ENCODE data around the gene VGLL1. TPM values are rescaled to one million over a fixed set of nuclear protein-coding genes. Genes with fewer than 3 reads are reported as not detected.

Gene VGLL1
- total RNA-seq, 2 donors from 2014 or later: 3.7 to 5.0 TPM

- H3K4me3 ChIP-seq: no peak overlapping the region
- no peaks in the 10 kb centered on the region for H3K27me3 ChIP-seq (replicated peaks; ENCODE audit: insufficient read depth)
- no peaks in the 10 kb centered on the region for H3K9me3 ChIP-seq
- DNase-seq (ENCODE audit: low spot score): no peak
- intact Hi-C loops (cut with DNase I): no loop called here
- WGBS: 74% methylated on average over 2 of the region's 2 CpGs
- H3K27ac ChIP-seq: no peak overlapping the region
- TF ChIP-seq POLR2A (IDR thresholded peaks at IDR 0.05): no peak
- TF ChIP-seq CTCF (IDR thresholded peaks at IDR 0.05): no peak
- no peak for TF ChIP-seq POLR2AphosphoS5 (IDR thresholded peaks at IDR 0.05)
- H3K36me3 ChIP-seq: no peaks in the 10 kb centered on the region
- H3K4me1 ChIP-seq (replicated peaks): no peaks in the 10 kb centered on the region
Observed at GRCh38 chrX:136529795-136530194, 2.2 kb upstream of the VGLL1 start.

- WGBS: 88% methylated on average over 2 of the region's 2 CpGs
- Histone ChIP-seq H3K36me3 (no peaks in the 10 kb centered on the region), H3K4me1 (replicated peaks) (no peaks in the 10 kb centered on the region), H3K4me3 (no peak overlapping the region), H3K27ac (no peak overlapping the region), H3K9me3 (no peaks in the 10 kb centered on the region), H3K27me3 (replicated peaks; ENCODE audit: insufficient read depth) (no peaks in the 10 kb centered on the region)
- TF ChIP-seq CTCF (IDR thresholded peaks at IDR 0.05): no peak
- no peak for TF ChIP-seq POLR2A (IDR thresholded peaks at IDR 0.05)
- no peak for TF ChIP-seq POLR2AphosphoS5 (IDR thresholded peaks at IDR 0.05)
- intact Hi-C loops (cut with DNase I): no loop called here
- no peak for DNase-seq (ENCODE audit: low spot score)
Observed at GRCh38 chrX:136534131-136534530, 2.1 kb downstream of the VGLL1 start.

DNA sequence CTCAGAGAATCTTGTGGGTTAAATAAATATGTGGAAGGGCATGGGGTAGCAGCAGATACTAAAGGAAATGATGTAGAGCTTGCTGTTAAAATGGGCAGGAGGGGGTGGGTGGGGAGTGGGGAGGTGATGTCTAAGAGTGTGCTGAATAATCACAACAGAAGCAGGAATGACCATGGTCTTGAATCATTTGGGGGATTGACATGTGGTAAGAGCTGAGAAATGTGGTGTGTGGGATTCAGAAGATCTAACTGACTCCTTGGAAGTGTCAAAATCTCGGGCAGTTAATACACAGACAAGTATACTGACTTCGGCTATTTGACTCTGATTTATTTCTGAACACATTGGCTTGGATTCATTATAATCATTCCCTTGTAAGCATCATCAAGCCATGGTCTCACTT, 6.8 kb downstream of the VGLL1 start:
- Histone ChIP-seq H3K27ac (no peak overlapping the region), H3K9me3 (no peaks in the 10 kb centered on the region), H3K4me3 (no peak overlapping the region), H3K4me1 (replicated peaks) (no peaks in the 10 kb centered on the region), H3K36me3 (no peaks in the 10 kb centered on the region), H3K27me3 (replicated peaks; ENCODE audit: insufficient read depth) (no peaks in the 10 kb centered on the region)
- WGBS: 86% methylated on average over 2 of the region's 2 CpGs
- intact Hi-C loops (cut with DNase I): no loop called here
- DNase-seq (ENCODE audit: low spot score): no peak
- TF ChIP-seq POLR2AphosphoS5 (IDR thresholded peaks at IDR 0.05) (no peak), POLR2A (IDR thresholded peaks at IDR 0.05) (no peak), CTCF (IDR thresholded peaks at IDR 0.05) (no peak)

GRCh38 chrX:136540226-136540625, 8.2 kb downstream of the VGLL1 start:
- intact Hi-C loops (cut with DNase I): no loop called here
- DNase-seq (ENCODE audit: low spot score): no peak
- WGBS: 81% methylated on average over 5 of the region's 5 CpGs
- TF ChIP-seq POLR2AphosphoS5 (IDR thresholded peaks at IDR 0.05): no peak
- no peak for TF ChIP-seq POLR2A (IDR thresholded peaks at IDR 0.05)
- TF ChIP-seq CTCF (IDR thresholded peaks at IDR 0.05): no peak
- no peaks in the 10 kb centered on the region for H3K36me3 ChIP-seq
- H3K27me3 ChIP-seq (replicated peaks; ENCODE audit: insufficient read depth): no peaks in the 10 kb centered on the region
- H3K4me1 ChIP-seq (replicated peaks): no peaks in the 10 kb centered on the region
- no peaks in the 10 kb centered on the region for H3K9me3 ChIP-seq
- no peak overlapping the region for H3K4me3 ChIP-seq
- H3K27ac ChIP-seq: no peak overlapping the region

GRCh38 chrX:136541294-136541693, 9.3 kb downstream of the VGLL1 start:
- Histone ChIP-seq H3K4me1 (replicated peaks) (no peaks in the 10 kb centered on the region), H3K36me3 (no peaks in the 10 kb centered on the region), H3K27ac (no peak overlapping the region), H3K9me3 (no peaks in the 10 kb centered on the region), H3K27me3 (replicated peaks; ENCODE audit: insufficient read depth) (no peaks in the 10 kb centered on the region), H3K4me3 (no peak overlapping the region)
- WGBS: 85% methylated on average over 3 of the region's 3 CpGs
- TF ChIP-seq POLR2A (IDR thresholded peaks at IDR 0.05): no peak
- no peak for TF ChIP-seq CTCF (IDR thresholded peaks at IDR 0.05)
- TF ChIP-seq POLR2AphosphoS5 (IDR thresholded peaks at IDR 0.05): no peak
- intact Hi-C loops (cut with DNase I): no loop called here
- DNase-seq (ENCODE audit: low spot score): no peak

Measured in prostate gland (tissue), 2 donors.